Glomerular endothelial cell (primary cell): ENCODE data around the gene ZNFX1. TPM values are rescaled to one million over a fixed set of nuclear protein-coding genes. Genes with fewer than 3 reads are reported as not detected.

ENCODE experiments used
- DNase-seq: peaks from one replicate; pipeline ENCODE4 v3.0.0-alpha.2; 2011; ENCODE audit warnings: low read depth, low spot score; ENCODE audit errors: extremely low read depth
- total RNA-seq: library from RNA; depleted of rRNA; stranded (reverse); fragments of >200 nt; gene quantifications from 2 replicates; pipeline ENCODE4 v1.2.3, GENCODE V29; 2015

ZNFX1 gene
- total RNA-seq, 1 donor from 2014 or later = 60.0 TPM

DNA sequence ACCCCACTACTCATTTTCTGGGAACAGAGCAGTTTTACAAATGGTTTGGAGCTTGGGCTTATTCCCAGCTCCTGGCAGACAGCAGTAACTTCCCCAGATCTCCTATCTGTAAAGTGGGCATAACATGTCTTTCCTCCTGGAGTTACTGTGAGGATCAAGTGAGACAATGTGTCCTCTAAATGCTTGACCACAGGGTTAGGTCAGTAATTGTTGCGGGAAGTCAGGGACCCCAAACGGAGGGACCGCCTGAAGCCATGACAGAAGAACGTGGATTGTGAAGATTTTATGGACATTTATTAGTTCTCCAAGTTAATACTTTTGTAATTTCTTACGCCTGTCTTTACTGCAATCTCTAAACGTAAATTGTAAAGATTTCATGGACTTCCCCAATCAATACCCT, 15.3 kb upstream of the ZNFX1 start:
- no peak for DNase-seq

DNA sequence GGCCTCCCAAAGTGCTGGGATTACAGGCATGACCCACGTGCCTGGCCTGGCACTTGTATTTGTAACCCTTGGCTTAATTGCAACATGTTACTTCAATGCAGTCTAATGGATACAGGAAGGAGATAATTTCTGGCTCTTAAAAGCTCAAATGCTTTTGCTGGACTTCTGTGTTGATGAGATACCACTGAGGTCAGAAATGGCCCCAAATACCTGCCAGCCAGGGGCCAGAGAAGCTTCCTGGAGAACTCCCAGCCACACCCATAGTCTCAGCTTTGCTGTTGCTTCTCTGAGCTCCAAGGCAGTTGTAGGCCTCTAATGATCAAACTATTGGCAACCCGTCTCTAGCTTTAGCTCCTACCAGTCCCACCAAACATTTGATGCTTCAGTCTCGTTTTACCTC, 14.2 kb upstream of the ZNFX1 start:
- DNase-seq = no peak

DNA sequence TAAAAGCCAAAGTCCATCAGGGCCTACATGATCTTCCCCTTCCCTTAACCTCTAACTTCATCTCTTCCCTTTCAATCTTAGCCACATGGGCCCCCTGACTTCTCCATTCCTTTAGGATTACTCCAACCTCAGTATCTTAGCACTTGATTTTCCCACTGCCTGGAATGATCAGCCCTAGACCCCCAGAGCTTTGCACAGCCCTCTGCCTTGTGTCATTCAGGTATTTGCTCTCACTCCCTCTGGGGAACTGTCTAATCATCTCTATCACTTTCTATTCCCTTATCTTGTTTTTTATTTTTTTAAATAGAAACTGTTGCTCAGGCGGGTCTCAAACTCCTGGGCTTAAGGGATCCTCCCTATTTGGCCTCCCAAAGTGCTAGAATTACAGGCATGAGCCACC, 13.3 kb upstream of the ZNFX1 start:
- no peak for DNase-seq

DNA sequence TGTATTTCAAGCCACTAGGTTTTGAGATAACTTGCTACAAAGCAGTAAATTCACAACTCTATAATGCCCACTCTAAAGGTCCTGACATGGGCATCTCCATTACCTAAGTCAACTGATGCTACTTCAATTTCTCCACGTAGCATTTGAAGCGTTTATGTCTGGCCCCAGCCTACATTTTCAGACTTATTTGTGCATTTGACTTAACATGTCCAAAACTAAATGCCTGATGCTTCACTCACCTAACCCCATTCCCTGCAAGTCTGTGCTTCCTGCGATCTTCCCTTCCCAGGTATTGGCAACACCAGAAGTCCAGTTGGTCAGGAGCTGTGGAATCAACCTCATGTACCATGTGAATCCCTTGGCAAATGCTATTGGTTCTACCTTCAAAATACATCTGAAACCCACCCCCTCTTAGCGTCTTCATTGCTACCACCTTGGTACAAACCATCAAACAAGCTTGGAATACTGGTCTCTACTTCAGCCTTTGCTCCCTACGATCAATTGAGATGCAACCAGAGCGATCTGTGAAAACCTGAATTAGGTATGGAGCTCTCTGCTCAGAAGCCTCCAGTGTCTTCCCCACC, 12.8 kb upstream of the ZNFX1 start:
- DNase-seq = no peak

DNA sequence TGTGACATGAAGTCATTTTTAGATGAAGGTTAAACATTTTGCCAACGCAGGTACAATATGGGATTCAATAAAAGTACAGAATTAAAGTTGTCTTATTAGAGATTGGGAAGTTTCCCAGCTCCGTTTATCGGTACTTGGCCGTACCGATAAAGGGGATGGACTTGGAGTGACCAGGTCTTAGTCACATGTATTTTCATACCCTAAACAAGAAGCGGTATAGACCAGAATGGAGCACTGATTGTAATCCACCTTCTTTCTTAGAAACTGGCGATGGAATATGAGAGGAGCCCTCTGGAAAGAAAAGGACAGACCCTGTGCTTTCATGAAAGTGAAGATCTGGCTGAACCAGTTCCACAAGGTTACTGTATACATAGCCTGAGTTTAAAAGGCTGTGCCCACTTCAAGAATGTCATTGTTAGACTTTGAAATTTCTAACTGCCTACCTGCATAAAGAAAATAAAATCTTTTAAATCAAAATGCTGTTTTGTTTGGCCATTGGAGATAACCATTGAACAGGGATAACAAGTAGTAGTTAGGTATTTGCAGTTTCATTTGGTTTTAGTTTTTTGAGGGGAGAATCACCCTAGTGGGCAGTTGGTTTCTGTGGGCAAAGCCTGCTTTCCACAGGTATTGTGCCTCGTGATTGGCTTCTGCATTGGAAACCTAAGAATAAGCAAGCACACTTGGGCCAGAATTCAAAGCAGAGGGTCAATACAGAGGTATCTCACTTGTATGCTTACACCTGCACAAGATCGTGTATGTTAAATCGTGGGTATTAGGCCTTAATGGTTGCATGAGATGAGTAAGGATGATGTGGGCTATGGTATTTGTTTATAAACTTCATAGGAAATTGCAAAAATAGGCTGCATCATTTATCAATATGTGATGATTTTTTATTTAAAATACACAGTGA, 11.2 kb upstream of the ZNFX1 start:
- DNase-seq = no peak

DNA sequence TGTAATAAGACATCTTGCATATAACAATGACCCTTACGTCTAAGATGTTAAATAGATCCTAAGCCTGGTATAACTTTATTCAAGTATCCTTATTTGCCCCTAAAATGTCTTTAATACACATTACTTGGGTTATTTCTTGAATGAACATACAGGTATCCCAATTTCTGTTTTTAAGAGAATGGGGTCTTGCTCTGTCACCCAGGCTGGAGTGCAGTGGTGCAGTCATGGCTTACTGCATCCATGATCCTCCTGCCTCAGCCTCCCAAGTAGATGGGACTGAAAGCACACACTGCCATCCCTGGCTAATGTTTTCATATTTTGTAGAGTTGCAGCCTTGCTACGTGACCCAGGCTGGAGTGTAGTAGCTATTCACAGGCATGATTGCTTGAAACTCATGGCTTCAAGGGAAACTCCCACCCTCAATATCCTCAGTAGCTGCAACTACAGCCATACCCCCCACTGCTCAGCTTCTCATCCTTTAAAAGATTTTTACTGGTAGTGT, 10.4 kb upstream of the ZNFX1 start:
- DNase-seq = no peak

DNA sequence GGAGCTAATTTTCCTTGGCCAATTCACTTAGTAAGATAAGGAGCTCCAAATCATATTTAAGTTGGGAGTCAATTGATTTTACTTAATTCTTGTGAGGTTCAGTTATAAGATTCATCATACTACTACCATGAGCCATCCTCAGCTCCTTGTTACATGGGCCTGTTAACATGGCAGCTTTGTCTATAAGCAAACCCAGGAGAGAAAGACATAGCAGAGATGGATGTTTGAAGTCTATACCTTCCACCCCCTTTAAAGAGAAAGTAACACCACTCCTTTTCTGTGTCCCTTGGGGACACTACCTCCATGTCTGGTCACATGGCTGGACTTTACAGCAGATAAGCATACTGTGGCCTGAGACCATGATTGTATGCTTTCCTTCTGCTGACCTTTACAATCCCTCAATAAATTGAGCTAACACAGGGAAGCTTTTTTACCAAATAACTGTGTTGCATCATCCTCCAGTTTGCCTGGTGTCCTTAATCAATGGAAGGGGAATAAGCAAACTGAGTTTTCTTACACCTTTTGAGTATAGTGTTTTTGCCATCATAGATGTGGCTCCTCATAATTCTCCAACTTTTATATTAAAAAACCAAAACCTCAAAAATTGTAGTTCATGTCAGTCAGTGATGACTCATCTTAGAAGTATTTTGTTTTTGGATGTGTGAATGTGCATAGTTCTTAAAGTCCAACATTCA, 9.8 kb upstream of the ZNFX1 start:
- DNase-seq = no peak

DNA sequence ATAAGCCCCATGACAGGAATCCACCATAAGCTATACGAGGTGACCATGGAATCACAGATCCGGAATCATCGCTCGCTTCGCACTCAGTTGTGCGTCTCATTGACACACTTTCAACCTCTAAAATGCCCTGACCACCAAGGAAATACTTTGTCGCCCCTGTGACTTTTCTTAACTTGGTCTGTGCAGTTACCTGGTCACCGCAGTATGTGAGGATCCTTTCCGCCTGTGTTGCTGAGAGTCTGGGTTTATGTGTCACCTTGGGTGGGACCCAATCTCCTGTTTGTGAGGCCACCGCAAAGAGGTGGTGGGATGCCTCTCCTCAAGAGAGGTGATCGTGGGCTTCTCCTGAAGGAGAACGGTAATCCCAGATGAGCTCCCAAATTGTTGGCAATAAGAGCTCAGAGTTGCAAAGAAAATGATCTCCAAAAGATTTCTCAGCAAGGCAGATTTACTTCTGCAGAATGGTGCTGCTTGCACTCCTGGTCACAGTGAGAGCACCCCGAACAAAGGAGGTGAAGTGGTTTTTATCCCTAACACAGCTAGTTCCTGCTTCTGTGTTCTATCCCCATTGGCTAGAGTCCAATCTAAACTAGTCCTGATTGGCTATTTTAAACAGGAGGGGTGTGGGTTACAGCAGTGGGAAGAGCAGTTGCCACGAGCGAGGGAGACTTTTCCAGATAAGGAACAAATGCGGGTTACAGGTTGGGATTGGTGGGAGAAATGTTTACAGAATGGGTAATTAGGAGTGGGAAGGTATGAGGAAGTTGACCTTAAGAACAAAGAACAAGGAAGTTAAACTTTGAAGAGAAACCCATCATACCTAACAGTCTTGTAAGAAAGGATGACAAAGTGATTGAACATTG, 9.1 kb upstream of the ZNFX1 start:
- no peak for DNase-seq

DNA sequence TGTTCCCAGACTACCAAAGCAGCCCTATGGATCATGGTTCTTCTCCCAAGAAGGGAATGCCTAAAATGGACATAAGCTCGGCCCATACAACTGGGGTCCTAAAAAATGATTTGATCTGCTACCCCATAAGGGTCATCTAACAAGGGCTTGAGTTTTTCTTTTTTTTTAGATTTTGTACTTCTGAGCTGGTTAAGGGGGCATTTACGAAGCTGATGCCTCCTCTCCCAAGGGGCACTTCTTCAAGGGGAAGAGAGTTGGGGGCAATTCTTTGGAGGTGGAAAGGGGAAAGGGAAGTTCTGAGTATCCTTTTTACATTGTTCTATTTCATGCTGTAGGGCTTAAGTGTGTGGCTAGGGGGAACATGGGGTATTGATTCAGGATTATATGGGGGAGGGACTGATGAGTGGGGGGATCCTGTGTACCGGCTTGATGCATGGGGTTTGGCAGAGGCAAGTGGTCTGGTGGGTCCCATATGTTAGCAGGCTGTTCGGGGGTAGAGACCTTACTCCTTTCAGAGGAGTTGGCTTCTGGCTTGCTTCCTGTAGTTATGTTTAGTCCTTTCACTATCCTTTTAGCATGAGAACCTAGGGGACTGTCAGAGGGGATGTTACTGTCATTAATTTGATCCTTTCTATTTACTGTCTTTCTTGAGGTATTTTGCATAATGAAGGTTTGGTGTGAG, 8.1 kb upstream of the ZNFX1 start:
- DNase-seq = no peak

DNA sequence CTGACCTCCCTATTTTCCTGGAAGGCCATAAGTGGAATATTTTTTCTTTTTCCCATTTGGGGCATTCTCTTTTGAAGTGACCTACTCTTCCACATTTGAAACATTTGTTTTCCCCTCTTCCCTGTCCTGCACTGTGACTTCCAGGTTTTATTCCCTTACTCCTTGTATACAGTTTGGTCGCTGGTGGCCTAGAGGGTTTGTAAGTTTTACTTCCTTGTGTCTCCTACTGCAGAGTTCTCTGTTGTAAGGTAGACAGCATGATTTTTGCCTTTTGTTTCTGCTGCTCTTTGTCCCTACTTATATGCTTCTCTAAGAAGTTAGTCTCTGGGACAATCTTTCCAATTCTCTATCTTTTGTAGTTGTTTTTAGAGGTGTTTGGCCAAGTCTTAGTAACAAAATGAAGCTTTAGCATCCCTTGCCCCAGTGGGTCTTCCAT, 7.4 kb upstream of the ZNFX1 start:
- no peak for DNase-seq

DNA sequence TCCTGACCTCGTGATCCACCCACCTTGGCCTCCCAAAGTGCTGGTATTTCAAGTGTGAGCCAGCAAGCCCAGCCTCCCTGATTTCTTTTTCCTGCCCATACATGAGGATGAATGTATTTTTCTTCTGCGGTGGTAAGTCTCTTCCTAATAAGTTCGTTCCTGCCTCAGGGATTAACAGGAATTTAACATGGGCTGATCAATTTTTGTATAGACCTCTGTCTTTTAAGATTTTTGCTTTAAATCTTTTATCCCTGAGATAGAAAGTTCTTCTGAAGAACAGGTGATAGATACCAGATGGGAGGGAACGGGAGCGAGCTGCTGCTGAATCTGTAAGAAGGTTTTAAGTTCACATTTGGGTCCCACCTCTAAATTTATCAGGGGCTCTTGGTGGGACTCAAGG, 7.0 kb upstream of the ZNFX1 start:
- DNase-seq = no peak

DNA sequence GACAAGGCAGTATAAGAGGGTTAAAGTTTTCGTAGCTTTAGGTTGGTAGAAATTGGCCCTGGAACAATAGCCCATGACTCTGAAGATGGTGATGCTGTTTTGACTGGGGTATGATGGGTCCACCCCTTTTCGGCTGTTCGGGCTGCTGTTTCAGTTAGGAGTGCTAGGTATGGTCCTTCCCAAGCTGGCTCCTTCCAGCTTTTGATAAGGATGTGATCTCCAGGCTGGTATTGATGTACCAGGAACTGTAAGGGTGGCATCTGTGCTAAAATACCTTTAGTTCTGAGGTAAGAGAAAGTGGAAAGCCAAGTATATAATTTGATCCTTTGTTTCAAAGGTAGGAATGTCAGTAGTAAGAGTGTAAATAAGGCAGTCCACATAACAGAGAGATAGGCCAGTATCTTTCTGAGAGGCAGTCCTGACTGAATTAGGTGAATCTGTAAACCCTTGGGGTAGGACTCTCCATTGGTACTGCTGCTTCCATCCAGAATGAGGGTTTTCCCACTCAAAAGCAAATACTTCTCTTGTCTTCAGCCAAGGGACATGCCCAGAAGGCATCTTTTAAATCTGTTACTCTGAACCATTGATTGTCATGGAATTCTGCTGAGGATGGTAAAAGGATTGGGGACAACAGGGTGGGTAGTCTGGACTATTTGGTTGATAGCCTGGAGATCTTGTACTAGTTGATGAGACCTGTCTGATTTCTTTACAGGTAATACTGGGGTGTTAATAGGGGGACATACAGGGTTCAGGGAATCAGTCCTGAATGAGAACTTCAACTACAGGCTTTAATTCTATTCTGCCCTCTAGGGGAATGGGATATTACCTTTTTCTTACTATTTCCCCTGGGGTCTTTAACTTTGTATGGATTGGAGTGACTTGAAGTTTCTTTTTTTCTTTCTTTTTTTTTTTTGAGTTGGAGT, 6.1 kb upstream of the ZNFX1 start:
- DNase-seq = no peak

DNA sequence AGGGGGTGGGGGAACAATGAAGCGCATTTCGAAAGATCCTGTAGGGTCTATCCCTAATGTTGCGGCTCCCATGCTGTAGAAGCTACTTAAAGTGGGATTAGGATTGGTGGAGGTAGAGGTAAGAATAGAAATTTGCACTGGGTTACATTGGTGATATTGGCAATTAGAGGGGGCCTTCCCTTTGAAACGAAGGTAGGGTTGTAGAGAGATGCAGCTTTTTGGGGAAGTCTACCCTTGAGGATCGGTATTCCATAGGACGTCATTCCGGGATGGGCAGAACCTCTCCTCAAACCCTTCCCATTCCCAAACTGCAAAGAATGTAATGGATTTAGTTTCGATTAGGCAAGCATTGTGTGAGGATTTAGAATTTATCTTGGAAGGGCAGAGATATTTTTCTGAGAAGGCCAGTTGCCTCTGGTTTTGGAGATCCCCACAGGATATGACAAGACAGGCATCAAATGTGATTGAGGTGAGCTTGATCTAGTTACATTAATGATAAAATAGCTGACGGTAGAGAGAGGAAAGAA, 5.4 kb upstream of the ZNFX1 start:
- no peak for DNase-seq

DNA sequence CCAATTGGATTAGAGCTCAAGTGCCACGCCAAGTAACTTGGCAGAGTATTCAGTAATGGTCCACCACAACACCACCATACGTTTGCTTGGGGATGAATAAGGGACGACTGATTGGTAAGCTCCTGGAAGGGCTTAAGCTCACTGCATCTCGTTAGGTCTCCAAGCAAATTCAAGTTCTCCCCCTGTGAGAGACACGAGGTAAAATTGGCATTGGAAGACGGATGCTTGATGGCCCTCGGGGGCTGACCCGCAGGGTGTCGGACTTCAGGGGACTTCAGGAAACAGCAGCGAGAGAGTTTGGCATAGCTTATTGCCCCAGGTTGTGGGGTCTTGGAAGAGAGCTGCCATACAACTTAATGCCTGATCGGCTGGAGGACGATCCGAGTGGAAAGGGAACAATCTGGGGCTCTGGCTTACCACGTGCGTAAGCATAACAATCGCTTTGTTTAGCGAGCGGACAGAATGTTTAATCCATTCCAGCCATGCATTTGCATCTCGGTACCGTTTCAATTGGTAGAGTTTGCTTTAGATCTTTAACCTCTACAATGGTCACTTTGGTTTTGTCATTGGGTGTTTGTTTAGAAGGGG, 4.8 kb upstream of the ZNFX1 start:
- DNase-seq = no peak

DNA sequence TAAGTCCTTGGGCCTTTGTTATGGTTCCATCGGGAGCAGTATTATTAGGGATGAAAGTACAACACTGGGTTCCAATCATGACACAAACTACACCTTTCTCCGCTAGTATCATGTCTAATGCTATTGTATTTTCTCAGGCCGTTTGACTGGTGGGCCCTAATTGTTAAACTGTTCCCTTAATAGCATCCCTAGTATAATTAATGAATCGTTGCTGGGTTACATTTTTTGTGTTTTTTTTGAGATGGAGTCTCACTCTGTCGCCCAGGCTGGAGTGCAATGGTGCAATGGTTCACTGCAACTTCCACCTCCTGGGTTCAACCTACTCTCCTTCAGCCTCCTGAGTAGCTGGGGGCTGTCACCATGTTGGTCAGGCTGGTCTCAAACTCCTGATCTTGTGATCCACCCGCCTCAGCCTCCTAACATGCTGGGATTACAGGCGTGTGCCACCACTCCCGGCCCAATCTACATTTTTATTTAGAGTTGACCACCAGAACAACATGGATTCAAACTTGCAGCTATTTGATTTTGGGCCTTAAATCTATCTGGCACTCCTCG, 4.1 kb upstream of the ZNFX1 start:
- DNase-seq = no peak

DNA sequence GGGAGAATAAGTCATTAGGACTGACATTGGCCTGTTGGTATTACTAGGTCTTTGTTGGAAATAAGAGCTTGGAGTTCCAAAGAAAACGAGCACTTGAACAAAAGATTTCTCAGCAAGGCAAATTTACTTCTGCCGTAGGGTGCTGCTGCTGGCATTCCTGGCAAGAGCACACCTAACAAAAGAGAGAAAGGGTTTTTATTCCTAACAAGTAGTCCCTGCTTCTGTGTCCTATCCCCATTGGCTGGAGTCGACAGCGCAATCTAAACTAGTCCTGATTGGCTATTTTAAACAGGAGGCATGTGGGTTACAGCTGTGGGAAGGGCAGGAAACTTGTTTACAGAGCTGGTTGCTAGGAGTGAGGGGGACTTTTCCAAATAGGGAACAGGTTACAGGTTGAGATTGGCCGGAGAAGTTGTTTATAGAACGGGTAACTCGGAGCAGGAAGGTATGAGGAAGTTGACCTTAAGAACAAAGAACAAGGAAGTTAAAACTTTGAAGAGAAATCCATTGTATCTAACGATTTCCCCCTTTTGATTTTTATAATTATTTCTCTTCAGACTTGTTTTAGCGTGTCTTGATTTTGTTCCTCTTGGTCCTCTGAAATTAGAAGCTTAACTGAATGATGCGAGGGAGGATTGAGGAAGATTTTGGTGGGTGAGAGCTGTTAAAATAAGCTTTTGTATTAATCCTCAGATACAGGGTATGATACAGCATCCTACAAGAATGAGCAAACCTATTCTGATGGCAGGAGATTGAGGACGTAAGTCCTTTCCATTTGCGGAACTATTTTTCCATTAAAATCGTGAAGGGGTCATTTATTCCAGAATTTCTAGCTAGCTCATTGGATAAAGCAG, 3.4 kb upstream of the ZNFX1 start:
- DNase-seq = peak; percentile 70

DNA sequence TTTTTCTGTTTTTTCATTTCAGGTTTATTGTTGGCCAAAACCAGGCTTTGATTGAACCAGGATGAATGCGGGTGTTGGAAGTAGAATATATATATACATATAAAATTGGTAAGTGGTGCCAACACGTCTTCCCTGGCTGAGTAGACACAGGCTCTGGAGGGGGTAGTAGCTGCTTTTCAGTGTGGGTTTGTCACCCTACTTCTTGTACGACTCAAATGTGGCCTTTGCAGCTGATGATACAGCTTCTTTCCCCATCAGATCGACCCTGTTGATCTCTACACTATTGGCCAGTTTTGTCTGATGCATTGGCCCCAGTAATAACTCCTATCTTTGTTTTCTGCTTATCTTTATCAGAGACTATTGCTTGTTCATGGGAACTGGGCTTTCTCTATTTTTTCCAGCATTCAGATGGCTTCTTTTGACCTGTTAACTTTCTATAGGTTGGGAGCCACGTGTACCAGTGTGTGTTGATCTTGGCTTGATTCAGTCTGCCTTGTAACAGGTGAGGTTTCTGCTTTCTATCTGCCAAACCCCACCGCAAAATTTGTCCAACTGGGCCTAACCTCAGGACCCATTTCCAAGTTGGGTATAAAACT, 2.7 kb upstream of the ZNFX1 start:
- no peak for DNase-seq
